ENCODE results near the gene TLK1.
"Not testable (repeated sequence)": the region's sequence is repeated elsewhere in the genome, so short reads cannot be mapped to it uniquely, and the experiment has no call there.

TLK1 gene

DNA sequence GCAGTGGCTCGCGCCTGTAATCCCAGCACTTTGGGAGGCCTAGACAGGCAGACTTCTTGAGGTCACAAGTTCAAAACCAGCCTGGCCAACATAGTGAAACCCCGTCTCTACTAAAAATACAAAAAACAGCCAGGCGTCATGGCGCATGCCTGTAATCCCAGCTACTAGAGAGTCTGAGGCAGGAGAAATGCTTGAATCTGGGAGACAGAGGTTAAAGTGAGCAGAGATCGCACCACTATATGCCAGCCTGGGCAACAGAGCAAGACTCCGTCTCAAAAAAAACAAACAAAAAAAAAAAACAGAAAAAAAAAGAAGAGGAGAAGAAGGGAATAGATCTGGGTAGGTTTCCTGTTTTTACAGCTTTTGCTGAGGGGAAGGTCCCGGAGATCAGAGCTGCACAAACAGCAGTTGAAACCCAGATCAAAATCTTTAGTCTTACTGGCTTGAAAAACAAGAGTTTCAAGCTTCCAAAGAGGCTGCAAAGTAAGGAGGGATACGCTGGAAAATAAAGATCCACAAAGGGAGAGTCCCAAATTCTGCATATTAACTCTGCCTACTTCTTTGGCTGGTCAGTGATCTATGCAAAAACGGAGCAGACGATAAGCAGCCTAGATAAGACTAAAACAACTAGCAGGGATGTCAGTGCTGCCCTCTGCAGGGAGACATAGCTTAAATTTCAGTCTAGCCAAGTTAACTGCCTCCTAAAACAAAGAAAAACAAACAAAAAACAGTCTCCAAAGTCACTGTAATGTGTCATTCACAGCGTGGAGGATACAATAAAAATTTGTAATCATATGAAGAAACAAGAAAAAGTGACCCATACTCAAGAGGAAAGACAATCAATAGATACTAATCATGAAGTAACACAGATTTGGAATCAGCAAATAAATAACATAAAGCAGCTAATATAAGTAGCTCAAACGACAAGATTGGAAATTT is 74.1 kb downstream of the TLK1 start:
- ChIA-PET CTCF (interaction anchor here (0.6 to 3.0 kb wide), 30 partner anchors 9 to 345 kb away, joined by 3 to 23 read pairs (median 5); no protein-coding TSS in a partner anchor), POLR2A (interaction anchor here (0.6 kb wide), 1 partner anchor 223 kb away, joined by 4 read pairs; no protein-coding TSS in a partner anchor)
- TF ChIP-seq, protein P1, sequence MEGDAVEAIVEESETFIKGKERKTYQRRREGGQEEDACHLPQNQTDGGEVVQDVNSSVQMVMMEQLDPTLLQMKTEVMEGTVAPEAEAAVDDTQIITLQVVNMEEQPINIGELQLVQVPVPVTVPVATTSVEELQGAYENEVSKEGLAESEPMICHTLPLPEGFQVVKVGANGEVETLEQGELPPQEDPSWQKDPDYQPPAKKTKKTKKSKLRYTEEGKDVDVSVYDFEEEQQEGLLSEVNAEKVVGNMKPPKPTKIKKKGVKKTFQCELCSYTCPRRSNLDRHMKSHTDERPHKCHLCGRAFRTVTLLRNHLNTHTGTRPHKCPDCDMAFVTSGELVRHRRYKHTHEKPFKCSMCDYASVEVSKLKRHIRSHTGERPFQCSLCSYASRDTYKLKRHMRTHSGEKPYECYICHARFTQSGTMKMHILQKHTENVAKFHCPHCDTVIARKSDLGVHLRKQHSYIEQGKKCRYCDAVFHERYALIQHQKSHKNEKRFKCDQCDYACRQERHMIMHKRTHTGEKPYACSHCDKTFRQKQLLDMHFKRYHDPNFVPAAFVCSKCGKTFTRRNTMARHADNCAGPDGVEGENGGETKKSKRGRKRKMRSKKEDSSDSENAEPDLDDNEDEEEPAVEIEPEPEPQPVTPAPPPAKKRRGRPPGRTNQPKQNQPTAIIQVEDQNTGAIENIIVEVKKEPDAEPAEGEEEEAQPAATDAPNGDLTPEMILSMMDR (IDR thresholded peaks at IDR 0.05; ENCODE audit: control extremely low read depth, extremely low read depth, low read depth, missing control alignments) = peak; percentile 60
- peak; percentile 18 for DNase-seq (ENCODE audit: extremely low spot score)

DNA sequence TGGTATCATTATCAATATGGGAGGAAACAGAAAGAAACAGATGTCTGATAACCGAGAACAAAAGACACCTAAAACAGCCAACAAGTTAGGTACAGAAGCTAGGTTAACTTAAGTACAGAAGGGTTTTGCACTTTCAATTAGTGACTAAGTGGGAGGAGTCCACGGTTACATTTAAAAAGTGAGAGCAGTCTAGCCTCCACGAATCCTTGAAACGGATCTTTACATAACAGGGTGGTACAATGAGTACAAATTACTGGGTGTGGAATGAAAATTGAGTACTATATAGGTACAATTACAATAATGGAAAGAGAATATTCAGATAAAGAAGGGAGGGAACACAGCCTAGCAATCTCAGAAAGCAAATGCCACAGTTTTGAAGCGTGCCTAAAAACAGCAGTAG is 76.6 kb downstream of the TLK1 start:
- TF ChIP-seq, protein P1 (IDR thresholded peaks at IDR 0.05; ENCODE audit: control extremely low read depth, extremely low read depth, low read depth, missing control alignments) = no peak
- CTCF ChIA-PET = no interaction called here
- DNase-seq (ENCODE audit: extremely low spot score) = no peak
- POLR2A ChIA-PET = no interaction called here

DNA sequence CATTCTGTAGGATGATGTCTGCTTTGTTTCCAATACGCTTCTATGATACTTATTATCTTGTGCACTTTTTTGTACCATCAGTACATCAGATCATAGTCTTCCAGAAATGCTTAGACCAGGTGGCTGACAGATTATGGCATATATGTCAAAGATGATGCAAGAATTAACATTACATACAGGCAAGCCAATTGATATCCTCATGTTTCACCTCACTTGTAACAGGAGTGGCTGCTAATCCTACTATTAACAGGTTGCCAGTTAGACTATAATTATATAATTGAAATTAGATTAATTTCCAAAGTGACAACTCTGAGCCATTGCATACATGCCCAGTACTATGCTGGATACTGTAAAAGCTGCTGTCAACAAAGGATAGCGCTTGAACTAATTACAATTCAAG is 77.2 kb downstream of the TLK1 start:
- ChIA-PET CTCF (no interaction called here), POLR2A (no interaction called here)
- TF ChIP-seq, protein P1 (IDR thresholded peaks at IDR 0.05; ENCODE audit: control extremely low read depth, extremely low read depth, low read depth, missing control alignments) = no peak
- no peak for DNase-seq (ENCODE audit: extremely low spot score)

DNA sequence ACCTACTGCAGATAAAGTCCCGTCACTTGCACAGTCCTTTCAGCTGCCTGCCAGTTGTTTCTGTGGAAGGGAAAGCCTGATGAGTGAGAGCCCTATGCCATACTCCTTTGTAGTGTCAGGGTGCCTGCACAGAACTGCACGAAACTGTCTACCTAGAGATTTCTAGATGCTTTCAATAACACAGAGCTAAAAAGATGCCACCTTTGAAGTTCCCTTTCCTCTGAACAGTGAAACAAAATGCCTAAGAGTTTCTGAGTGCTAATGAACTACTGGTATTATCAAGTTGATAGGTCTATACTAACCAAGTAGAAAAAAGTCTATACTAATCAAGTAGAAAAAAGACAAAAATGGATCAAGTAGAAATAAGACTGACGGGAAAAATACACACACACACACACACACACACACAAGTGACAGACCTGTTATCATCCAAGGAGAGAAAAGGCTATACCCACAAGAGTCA is 79.0 kb downstream of the TLK1 start:
- CTCF ChIA-PET = interaction anchor here (0.6 to 1.7 kb wide), 3 partner anchors 11 to 72 kb away, joined by 3 to 8 read pairs (median 3); no protein-coding TSS in a partner anchor

DNA sequence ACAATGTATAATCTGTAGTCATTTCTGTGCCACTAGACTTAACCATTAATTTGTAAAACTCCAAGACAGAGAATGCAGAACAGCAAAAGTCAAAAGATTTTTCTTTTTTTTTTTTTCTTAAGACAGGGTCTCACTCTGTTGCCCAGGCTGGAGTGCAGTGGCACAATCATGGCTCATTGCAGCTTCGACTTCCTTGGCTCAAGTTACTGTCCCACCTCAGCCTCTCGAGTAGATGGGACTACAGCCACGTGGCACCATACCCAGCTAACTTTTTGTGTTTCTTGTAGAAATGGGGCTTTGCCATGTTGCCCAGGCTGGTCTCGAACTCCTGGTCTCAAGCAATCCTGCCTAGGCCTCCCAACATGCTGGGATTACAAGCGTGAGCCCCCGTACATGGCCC is 80.1 kb downstream of the TLK1 start:
- ChIA-PET POLR2A (no interaction called here), CTCF (no interaction called here)
- TF ChIP-seq, protein P1 (IDR thresholded peaks at IDR 0.05; ENCODE audit: control extremely low read depth, extremely low read depth, low read depth, missing control alignments) = no peak
- DNase-seq (ENCODE audit: extremely low spot score) = no peak

More for the DNA sequence above, 79.0 kb downstream of the TLK1 start:
- POLR2A ChIA-PET = no interaction called here
- DNase-seq (ENCODE audit: extremely low spot score) = no peak
- TF ChIP-seq, protein P1 (IDR thresholded peaks at IDR 0.05; ENCODE audit: control extremely low read depth, extremely low read depth, low read depth, missing control alignments) = no peak

DNA sequence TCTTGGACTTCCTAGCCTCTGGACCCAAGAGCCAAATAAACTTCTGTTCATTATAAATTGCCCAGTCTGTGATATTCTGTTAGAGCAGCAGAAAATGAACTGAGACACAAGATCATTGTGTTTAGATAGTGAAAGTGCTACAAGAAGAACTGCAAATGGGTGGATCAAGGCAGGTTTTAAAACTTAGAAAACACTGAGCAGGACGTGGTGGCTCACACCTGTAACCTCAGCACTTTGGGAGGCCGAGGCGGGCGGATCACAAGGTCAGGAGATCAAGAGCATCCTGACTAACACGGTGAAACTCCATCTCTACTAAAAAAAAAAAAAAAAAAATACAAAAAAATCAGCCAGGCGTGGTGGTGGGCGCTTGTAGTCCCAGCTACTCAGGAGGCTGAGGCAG is 84.3 kb downstream of the TLK1 start:
- DNase-seq (ENCODE audit: extremely low spot score); POLR2A ChIA-PET: not testable (repeated sequence)
- CTCF ChIA-PET = interaction anchor here (2.5 kb wide), 1 partner anchor 11 kb away, joined by 14 read pairs; no protein-coding TSS in a partner anchor

DNA sequence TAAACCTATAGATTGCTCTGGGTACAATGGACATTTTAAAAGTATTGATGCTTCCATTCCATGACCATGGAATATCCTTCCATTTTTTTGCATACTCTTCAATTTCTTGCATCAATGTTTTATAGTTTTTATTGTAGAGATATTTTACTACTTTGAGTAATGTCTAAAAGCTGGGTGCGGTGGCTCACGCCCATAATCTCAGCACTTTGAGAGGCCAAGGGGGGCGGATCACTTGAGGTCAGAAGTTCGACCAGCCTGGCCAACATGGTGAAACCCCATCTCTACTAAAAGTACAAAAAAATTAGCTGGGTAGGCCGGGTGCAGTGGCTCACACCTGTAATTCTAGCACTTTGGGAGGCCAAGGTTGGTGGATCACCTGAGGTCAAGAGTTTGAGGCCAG is 88.5 kb downstream of the TLK1 start:
- ChIA-PET POLR2A (no interaction called here), CTCF (interaction anchor here (0.9 to 2.4 kb wide), 6 partner anchors 14 to 42 kb away, joined by 3 to 15 read pairs (median 4); no protein-coding TSS in a partner anchor)
- DNase-seq (ENCODE audit: extremely low spot score) = no peak
- TF ChIP-seq, protein P1 (IDR thresholded peaks at IDR 0.05; ENCODE audit: control extremely low read depth, extremely low read depth, low read depth, missing control alignments) = no peak

All from GM10248 (cell line).